Medulla oblongata (tissue), 1 donor: ENCODE measurements around the gene NUDT19.
"Not testable (repeated sequence)": the region's sequence is repeated elsewhere in the genome, so short reads cannot be mapped to it uniquely, and the experiment has no call there.

Source experiments
- DNase-seq: peaks from one replicate; pipeline ENCODE4 v3.0.0-alpha.2; 2015; ENCODE audit errors: extremely low spot score

Gene NUDT19

GRCh38 chr19:32674931-32675719 is 16.5 kb upstream of the NUDT19 start, which contains the start of gene ANKRD27:
ANKRD27 (minus strand) TSS chr19:32675180; CDS start chr19:32659015, 16,165 bp downstream.
- peak; percentile 100 for DNase-seq

DNA sequence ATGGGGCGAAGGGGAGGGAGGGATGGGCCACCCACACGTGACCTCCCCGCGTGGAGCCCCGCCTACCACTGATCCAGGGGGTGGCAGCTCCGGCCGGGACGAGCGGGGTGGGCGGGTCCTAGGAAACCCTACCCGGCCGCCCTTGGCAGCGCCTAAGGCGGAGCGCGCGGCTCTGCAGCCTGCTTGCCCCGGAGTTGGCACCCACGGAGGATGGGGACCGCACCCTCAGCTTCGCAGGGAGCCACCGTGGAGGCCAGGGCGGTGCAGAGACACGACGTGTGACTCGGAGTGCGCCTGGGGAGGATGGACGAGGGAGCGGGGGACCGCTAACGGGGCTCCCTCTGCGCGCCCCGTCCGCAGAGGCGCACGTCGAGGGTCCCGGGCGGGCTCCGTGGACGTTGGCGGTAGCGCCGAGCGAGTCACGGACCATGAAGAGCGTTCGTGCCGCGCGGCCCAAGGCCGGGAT is 15.9 kb upstream of the NUDT19 start, which contains the start of gene RGS9BP:
Gene RGS9BP (plus strand): TSS at position 129 of the 466 bp plus-strand sequence. CDS start 416 bp downstream, outside the sequence.
- DNase-seq: peak; percentile 73

DNA sequence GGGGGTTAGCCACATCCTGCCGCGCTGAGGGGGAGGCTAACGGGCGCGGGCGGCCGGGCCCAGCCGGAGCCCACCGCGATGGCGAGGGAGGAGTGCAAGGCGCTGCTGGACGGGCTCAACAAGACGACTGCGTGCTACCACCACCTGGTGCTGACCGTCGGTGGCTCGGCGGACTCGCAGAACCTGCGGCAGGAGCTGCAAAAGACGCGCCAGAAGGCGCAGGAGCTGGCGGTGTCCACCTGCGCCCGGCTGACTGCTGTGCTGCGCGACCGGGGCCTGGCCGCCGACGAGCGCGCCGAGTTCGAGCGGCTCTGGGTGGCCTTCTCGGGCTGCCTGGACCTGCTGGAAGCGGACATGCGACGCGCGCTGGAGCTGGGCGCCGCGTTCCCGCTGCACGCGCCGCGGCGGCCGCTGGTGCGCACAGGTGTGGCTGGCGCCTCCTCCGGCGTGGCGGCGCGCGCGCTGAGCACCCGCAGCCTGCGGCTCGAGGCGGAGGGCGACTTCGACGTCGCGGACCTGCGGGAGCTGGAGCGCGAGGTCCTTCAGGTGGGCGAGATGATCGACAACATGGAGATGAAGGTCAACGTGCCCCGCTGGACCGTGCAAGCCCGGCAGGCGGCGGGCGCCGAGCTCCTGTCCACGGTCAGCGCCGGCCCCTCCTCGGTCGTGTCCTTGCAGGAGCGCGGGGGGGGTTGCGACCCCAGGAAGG is 15.3 kb upstream of the NUDT19 start:
- DNase-seq: no peak

GRCh38 chr19:32676895-32677359 is 14.7 kb upstream of the NUDT19 start:
- no peak for DNase-seq

DNA sequence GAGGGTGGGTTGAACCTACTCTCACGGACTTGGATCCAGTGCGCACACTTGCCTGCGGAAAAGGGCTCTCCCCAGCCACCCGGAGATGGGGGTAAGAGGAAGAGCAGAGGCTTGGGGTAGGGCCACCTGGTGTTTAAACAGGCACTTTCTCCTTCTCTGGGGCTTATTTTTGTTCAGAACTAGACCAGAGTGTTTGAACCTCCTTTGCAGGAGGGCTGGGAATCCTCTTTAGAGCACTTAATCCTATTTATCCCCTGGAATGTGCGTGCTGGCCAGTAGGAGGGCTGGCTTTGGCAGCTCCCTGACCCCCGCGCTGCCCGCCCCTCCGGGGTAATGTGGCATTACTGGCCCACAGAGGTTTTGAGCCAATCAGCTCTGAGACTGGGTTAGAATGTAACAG is 14.0 kb upstream of the NUDT19 start:
- DNase-seq: no peak

DNA sequence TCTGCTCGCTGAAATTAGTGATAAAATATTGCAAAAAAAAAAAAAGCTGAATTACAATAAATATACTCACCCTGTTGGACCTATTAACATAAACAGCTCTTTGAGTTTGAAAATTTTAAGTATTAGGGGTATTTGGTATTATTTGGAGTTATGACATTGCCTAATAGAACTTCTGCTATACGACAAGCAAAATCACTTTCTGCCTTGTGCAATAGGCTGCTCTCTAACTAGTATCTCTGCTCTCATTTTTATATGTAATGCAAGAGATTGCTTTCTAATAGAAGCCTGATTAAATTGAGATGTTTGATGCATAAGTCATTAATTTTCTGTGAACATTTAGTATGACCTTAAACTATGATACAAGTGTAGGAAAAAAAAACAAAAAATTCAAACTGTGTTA is 10.6 kb upstream of the NUDT19 start:
- DNase-seq: no peak

GRCh38 chr19:32682317-32682716 is 9.3 kb upstream of the NUDT19 start:
- DNase-seq: no peak

- DNase-seq: no peak
These were observed 4.7 kb upstream of the NUDT19 start for GRCh38 chr19:32686847-32687475.

DNA sequence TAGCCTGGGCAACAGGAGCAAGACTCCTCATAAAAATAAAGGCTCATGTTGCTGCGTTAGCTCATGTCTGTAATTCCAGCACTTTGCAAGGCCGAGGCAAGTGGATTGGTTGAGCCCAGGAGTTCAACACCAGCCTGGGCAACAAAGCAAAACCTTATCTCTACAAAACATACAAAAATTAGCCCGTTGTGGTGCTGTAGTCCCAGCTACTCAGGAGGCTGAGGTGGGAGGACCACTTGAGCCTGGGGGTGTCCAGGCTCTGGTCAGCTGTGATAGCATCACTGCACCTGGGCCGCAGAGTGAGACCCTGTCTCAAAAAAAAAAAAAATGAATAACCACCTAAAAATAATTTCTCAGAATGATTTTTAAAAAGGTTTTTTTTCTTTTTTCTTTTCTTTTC is 3.9 kb upstream of the NUDT19 start:
- no peak for DNase-seq

GRCh38 chr19:32688311-32688710 is 3.3 kb upstream of the NUDT19 start:
- DNase-seq: peak; percentile 23

DNA sequence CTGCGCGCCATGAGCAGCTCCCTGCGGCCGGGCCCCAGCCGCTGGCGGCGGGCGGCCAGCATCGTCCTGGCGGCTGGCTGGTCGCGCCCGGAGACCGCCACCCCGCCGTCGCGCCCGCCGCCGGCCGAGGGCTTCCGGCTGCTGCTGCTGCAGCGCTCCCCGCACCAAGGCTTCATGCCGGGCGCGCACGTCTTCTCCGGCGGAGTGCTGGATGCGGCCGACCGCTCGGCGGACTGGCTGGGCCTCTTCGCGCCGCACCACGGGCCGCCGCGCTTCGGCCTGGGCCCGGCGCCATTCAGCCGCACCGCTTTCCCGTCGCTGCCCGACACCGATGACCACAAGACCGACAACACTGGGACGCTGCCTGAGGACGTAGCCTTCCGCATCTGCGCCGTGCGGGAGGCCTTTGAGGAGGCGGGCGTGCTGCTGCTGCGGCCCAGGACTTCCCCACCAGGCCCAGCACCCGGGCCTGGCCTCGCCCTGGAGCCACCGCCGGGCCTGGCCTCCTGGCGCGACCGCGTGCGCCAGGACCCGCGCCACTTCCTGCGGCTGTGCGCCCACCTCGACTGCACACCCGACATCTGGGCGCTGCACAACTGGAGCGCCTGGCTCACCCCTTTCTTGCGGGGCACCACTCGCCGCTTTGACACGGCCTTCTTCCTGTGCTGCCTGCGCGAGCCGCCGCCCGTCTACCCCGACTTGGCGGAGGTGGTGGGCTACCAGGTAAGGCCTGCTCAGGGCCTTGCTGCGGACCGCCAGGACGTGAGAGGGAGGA is 518 bp downstream of the NUDT19 start:
- DNase-seq: peak; percentile 64

- no peak for DNase-seq
These were observed 1.1 kb downstream of the NUDT19 start for GRCh38 chr19:32692727-32693061.

DNA sequence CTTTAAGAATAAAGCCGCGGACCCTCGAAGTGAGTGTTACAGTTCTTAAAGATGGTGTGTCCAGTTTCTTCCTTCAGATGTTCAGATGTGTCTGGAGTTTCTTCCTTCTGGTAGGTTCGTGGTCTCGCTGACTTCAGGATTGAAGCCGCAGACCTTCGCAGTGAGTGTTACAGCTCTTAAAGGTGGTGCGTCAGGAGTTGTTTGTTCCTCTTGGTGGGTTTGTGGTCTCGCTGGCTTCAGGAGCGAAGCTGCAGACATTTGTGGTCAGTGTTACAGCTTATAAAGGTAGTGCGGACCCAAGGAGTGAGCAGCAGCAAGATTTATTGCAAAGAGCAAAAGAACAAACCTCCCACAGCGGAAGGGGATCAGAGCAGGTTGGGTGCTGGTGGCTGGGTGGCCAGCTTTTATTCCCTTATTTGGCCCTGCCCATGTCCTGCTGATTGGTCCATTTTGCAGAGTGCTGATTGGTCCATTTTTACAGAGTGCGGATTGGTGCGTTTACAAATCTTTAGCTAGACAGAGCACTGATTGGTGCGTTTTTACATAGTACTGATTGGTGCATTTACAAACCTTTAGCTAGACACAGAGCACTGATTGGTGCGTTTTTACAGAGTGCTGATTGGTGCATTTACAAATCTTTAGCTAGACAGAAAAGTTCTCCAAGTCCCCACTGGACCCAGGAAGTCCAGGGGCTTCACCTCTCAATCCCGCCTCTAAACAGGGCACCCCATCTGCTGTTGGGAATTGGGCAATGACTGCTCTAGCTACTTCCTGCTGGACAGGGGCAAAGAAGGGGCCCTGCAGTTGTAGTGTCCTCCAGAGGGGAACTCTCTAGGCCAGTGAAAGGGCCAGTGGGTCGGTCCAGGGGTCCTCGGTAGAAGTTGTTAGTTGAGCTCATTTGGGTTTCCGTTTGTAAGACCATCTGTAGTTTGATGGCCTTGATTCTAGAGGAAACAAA is 1.8 kb downstream of the NUDT19 start:
- not testable (repeated sequence) for DNase-seq

DNA sequence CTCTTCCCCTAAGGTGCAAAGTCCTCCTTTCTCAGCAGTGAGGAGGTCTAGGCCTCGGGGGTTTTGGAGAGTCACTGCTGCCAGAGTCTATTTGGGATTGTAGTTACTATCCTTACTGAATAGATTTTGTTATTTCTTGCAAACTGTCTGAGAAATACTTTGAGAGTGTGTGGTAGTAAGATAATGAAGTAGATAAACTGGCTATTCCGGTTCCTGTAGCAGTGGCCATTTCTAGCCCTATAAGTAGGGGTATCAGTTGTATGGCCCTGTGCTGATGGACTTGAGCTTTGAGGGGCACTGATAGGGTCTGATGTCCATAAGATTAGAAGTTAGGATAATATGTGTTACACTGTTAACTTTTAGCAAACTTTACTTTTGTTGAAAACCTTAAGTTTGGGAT is 2.7 kb downstream of the NUDT19 start:
- not testable (repeated sequence) for DNase-seq

DNA sequence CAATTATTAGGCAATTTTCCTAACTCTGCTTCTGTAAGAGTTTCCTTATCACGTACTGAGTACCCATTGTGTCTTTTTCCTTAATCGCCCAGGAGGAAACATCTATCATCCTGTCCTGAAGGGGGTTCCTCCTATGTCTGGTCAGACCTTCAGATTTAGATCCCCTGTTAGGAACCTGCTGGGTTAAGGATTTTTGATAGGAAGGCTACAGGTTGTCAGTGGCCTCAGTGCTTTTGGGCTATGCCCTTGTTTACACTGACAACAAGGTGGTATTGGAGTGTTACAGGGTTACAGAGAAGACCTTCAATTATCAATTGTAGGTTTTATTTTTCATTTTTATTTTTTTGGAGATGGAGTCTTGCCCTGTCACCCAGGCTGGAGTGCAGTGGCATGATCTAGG is 3.2 kb downstream of the NUDT19 start:
- not testable (repeated sequence) for DNase-seq

GRCh38 chr19:32695506-32695905 is 3.9 kb downstream of the NUDT19 start:
- not testable (repeated sequence) for DNase-seq

DNA sequence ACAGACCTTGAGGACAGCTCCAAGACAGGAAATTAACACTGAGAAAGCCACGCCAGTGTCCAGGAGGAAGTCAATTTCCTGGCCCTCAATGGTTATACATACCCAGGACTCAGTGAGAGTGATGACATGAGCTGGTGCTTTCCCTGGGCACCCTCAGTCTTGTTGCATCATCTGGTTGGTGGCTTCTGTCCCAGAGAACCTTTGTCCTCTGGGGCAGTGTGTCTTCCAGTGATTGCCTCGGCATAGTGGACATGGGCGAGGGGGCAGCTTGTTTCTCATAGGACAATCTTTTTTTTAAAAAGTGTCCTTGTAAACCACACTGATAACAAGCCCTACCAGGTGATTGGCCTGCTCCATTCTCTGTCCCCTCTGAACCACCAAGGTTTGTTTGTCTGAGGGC is 5.2 kb downstream of the NUDT19 start:
- not testable (repeated sequence) for DNase-seq

DNA sequence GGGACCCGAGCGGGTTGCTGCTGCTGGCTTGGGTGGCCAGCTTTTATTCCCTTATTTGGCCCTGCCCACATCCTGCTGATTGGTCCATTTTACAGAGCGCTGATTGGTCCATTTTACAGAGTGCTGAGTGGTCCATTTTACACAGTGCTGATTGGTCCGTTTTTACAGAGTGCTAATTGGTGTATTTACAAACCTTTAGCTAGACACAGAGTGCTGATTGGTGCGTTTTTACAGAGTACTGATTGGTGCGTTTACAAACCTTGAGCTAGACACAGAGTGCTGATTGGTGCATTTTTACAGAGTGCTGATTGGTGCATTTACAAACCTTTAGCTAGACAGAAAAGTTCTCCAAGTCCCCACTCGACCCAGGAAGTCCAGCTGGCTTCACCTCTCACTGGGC is 8.5 kb downstream of the NUDT19 start:
- DNase-seq: not testable (repeated sequence)

DNA sequence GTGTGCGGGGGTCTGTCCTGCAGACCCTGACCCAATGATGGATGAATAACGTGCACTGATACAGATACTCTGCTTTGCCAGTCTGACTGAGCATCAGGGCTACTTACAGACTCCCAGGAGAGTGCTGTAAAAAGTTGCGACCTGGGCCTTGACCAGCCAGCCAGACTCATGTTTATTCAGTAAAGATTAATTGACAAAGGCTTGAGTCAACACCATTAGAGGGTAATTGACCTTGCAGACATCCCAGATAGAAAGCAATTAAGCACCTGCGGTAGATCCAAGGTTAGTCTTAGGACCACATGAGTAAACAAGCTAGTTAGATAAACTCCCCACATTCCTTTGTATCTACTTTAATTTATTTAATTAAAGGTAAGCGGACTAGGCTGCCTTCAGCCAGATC is 10.4 kb downstream of the NUDT19 start:
- DNase-seq: no peak

GRCh38 chr19:32704006-32704405 is 12.4 kb downstream of the NUDT19 start:
- DNase-seq: not testable (repeated sequence)
